ENCODE results near the gene PHLPP1.

The PHLPP1 gene

DNA sequence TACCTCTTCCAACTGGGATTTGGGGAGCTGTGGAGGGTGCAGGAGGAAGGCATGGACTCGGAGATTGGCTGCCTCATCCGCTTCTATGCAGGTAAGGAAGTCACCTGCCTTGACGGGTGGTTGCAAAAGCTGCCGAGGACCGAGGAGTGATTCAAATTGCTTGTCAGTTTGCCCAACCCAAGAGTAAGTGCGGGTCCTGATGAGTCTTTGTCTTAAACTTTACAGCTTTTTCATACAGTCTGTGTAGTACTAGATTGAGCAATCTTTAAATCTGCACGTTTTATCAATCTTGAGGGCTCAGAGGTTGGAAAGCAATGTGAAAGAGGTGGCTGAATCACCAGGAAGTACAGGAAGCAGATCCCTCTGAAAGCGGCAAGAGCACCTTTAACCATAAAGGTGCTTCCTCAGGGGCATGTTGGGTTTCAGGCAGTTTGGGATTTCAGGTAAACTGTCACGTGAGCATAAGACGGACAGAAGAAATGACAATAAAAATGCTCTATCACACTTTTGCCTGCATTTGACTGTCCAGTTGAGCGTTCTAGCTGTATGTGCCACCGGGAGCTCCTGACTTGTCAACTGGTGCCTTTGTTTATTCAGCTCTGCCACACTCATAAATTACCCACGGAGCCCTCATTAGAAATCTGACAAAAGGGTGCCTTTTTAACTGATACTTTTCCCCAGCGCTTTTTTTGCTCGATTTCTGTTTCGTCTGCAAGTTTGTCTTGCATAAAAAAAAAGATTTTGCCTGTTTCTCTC, 2.0 kb downstream of the PHLPP1 start:
- DNase-seq (ENCODE audit: low read depth), result peak; percentile 68
- H3K4me3 ChIP-seq (ENCODE audit: low read depth, low read length), result peak overlapping the region; percentile 78

GRCh38 chr18:62717925-62718800, 2.8 kb downstream of the PHLPP1 start:
- TF ChIP-seq MAX (IDR thresholded peaks at IDR 0.05; ENCODE audit: low read depth, low read length), result no peak
- no peak for TF ChIP-seq CTCF (IDR thresholded peaks at IDR 0.05; ENCODE audit: low read depth, low read length)
- TF ChIP-seq POLR2A (IDR thresholded peaks at IDR 0.05; ENCODE audit: extremely low read depth, insufficient read length), result no peak
- TF ChIP-seq MYC (IDR thresholded peaks at IDR 0.05; ENCODE audit: low read depth, low read length), result no peak
- peak overlapping the region; percentile 78 for H3K4me3 ChIP-seq (ENCODE audit: low read depth, low read length)
- peak; percentile 30 for DNase-seq (ENCODE audit: low read depth)

More for the DNA sequence above, 2.0 kb downstream of the PHLPP1 start:
- TF ChIP-seq MYC (IDR thresholded peaks at IDR 0.05; ENCODE audit: low read depth, low read length) (no peak), CTCF (IDR thresholded peaks at IDR 0.05; ENCODE audit: low read depth, low read length) (no peak), POLR2A (IDR thresholded peaks at IDR 0.05; ENCODE audit: extremely low read depth, insufficient read length) (no peak), MAX (IDR thresholded peaks at IDR 0.05; ENCODE audit: low read depth, low read length) (no peak)

GRCh38 chr18:62720048-62720447, 4.7 kb downstream of the PHLPP1 start:
- H3K4me3 ChIP-seq (ENCODE audit: low read depth, low read length), result peak overlapping the region; percentile 78
- TF ChIP-seq MAX (IDR thresholded peaks at IDR 0.05; ENCODE audit: low read depth, low read length) (no peak), CTCF (IDR thresholded peaks at IDR 0.05; ENCODE audit: low read depth, low read length) (no peak), MYC (IDR thresholded peaks at IDR 0.05; ENCODE audit: low read depth, low read length) (no peak), POLR2A (IDR thresholded peaks at IDR 0.05; ENCODE audit: extremely low read depth, insufficient read length) (no peak)
- no peak for DNase-seq (ENCODE audit: low read depth)

DNA sequence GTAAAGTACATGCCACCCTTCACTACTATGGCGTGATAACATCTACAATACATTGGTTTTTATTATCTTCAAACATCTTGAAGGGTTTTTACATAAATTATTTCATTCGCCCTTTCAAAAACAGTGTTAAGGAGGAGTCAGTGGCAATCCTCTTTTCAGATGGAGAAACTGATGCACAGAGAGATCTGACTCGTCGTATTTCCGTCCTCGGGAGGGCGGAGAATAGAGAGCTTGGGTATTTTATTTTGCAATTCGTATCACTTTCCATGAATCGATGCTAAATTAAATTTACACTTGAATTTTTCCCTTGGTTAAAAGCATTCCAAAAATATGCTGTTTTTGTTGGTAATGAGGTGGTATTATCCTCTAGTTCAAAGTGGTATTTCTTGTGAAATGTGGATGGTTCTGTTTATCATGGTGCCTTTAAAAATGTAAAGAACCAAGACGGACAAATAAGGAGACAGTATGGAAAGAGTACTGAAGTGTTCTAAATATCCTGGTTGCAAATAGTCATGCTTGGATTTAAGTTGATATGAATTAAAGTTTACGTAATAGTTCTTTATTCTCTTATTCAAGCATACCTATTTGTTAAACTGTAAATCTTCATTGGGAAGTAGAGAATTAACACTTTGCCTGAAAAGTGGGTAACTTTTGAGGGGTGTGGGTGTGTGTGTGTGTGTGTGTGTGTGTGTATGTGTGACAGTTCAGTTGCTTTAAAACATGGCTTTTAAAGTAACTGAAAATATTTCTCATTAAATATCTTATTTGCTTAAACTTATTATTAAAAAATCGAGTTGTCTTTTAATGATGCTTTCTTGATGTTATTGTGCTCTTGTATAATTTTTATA, 5.6 kb downstream of the PHLPP1 start:
- TF ChIP-seq POLR2A (IDR thresholded peaks at IDR 0.05; ENCODE audit: extremely low read depth, insufficient read length), result no peak
- no peak for TF ChIP-seq MYC (IDR thresholded peaks at IDR 0.05; ENCODE audit: low read depth, low read length)
- no peak for TF ChIP-seq MAX (IDR thresholded peaks at IDR 0.05; ENCODE audit: low read depth, low read length)
- no peak for TF ChIP-seq CTCF (IDR thresholded peaks at IDR 0.05; ENCODE audit: low read depth, low read length)
- no peak for DNase-seq (ENCODE audit: low read depth)
- no peak overlapping the region for H3K4me3 ChIP-seq (ENCODE audit: low read depth, low read length)

Measured in NB4 (cell line).